Endometrial microvascular endothelial cells (primary cell): ENCODE data around the gene POLD2. TPM values are rescaled to one million over a fixed set of nuclear protein-coding genes. Genes with fewer than 3 reads are reported as not detected.

Experiments used
- in situ Hi-C: cut with HindIII; loops from 2 replicates; pipeline ENCODE4 v1.10.0; 2017; ENCODE audit warnings: low sequenced_read_pairs, low pct_unique_long_range_greater_than_20kb; ENCODE audit errors: inconsistent ontology term
- total RNA-seq: library from RNA; depleted of rRNA; stranded (reverse); fragments of >200 nt; gene quantifications from one replicate; pipeline ENCODE4 v1.2.3, GENCODE V29; 2015; ENCODE audit errors: inconsistent ontology term

POLD2 gene
- total RNA-seq, 1 donor from 2014 or later: 102 TPM

- in situ Hi-C loops: no loop called here
These were observed 16.9 kb downstream of the POLD2 start for GRCh38 chr7:44106311-44107065.

DNA sequence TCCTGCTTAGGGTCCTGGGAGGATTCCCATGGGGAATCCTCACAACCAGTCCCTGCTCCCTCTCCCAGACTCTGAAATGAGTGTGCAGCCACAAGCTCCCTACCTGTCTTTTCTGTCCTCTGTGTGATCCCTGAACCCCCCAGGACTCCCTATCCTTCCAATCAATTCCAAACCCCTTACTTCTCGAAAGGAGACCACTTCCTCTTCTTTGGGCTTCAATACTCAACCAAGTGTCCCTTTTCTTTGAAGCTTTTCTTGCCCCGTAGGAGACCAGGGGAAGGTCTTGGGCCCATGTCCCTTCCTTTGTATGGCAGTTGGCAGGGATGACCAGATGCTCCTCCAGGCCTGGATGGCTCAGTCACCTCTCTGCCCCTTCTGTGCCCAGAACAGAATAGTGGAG lies 17.5 kb downstream of the POLD2 start:
- in situ Hi-C loops: no loop called here

- in situ Hi-C loops: no loop called here
These were observed 18.2 kb downstream of the POLD2 start for GRCh38 chr7:44104860-44105771.

DNA sequence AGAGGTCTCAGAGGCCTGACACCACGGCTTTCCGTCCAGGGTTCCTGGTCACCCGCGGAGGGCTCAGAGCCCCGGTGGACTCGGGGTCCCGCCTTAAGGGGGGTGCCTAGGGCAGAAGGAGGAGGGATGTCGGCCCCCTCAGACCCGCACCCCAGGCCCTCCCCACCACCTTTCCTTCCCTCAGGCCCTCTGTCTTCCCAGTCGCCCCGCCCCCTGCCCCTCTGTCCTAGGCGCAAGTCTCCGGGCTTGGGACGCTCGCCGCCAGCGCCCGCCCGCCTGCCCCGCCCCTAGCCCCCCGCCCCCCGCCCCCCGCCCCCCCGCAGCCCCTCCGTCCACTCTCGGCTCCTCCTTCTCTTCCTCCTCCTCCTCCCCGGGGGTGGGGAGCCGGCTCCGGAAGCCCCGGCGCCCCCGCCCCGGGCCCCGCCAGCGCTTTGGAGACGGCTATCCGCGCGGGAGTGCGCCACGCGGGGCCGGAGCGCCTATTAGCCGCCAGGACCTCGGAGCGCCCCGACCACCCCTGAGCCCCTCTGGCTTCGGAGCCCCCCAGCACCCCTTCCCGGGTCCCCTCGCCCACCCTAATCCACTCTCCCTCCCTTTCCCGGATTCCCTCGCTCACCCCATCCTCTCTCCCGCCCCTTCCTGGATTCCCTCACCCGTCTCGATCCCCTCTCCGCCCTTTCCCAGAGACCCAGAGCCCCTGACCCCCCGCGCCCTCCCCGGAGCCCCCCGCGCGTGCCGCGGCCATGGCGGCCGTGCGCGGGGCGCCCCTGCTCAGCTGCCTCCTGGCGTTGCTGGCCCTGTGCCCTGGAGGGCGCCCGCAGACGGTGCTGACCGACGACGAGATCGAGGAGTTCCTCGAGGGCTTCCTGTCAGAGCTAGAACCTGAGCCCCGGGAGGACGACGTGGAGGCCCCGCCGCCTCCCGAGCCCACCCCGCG lies 19.2 kb downstream of the POLD2 start, which contains the start of gene AEBP1:
TSS of gene AEBP1 (plus strand) at position 423 of the 937 bp plus-strand sequence. CDS start at position 744, 321 bp downstream.
- in situ Hi-C loops: no loop called here

DNA sequence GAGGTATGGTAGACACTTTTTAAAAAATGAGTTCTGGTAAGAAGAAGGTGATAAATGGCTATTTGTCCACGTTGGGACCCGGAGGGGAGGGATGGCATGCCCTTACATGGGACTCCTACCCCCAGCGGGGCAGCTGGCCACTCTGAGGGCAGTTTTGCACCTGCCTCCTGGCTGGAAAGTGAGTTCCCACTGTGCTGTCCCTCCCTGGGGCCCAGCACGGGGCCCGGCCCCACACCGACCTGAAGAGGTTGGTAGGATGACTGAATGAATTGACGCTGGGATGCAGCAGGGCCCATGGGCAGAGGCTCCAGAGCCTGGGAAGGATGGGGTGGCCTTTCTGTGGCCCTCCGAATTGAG lies 19.8 kb downstream of the POLD2 start:
- in situ Hi-C loops: no loop called here

DNA sequence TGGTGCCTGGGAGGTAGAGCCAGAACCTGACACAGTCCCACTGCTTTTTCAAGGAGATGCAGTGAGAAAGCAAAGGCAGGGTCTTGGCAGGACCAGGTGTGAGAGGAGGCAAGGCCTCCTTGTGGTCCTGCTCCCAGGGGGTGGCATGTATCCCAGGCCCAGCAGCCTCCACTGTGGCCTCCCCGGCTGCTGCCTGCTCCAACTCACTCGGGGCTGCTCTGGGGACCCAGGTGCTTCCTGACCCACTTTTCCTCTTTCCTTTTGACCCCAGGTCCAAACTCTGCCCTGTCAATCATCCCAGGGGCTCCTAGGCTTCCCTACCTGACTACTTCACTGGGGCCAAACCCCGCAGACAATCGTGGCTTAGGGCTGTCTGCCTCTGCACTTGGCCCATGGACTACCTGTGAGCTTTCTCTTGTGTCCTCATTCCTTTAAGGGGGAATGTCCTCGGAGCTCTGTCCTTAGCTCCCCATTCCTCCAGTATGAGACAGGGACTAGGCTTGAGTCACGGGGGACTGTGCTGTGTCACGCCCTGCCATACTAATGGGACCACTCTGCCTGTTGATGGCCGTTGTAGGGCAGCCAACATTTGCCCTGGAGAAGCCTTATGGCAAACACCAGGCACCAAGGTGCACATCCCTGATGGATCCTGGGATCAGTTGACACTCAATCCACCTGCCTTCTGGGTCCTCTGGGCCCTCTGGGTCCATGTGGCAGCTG lies 20.3 kb downstream of the POLD2 start:
- in situ Hi-C loops: no loop called here

GRCh38 chr7:44101966-44102845 lies 21.1 kb downstream of the POLD2 start:
- in situ Hi-C loops: no loop called here

- in situ Hi-C loops: no loop called here
These were observed 21.9 kb downstream of the POLD2 start for GRCh38 chr7:44101303-44101965.

GRCh38 chr7:44100458-44101302 lies 22.7 kb downstream of the POLD2 start:
- in situ Hi-C loops: no loop called here

GRCh38 chr7:44099669-44100068 lies 23.7 kb downstream of the POLD2 start:
- in situ Hi-C loops: no loop called here

DNA sequence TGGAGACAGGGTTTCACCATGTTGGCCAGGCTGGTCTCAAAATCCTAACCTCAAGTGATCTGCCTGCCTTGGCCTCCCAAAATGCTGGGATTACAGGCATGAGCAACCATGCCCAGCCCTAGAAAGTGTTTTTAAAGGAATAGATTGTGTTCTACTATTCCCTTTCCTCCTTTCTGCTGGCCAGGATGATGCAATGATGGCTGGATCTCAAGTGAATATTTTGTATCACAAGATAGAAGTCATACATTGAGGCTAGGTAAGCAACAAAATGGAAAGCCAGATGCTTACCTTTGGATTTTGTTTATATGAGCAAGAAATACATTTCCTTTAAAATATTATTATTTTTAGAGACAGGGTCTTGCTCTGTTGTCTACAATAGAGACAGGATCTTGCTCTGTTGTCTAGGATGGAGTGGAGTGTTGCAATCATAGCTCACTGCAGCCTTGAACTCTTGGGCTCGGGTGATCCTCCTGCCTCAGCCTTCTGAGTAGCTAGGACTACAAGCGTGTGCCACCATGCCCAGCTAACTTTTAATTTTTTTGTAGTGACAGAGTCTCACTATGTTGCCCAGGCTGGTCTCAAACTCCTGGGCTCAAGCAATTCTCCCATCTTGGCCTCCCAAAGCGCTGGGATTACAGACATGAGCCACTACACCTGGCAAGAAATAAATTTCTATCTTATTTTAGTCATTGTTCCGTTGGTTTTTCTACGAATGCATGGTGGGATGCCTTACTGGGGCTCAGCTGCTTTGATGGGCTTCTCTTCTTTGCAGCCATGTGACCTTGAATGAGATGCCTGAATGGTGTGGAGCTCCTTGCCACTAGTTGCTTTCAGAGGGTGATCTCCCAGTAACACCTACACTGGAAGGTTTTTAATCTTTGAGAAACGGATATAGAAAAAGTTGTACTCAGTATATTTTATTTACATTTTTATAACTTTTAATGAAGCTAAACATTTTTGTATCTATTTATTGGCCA lies 25.0 kb downstream of the POLD2 start:
- in situ Hi-C loops: no loop called here

GRCh38 chr7:44097064-44097932 lies 26.1 kb downstream of the POLD2 start:
- in situ Hi-C loops: no loop called here

DNA sequence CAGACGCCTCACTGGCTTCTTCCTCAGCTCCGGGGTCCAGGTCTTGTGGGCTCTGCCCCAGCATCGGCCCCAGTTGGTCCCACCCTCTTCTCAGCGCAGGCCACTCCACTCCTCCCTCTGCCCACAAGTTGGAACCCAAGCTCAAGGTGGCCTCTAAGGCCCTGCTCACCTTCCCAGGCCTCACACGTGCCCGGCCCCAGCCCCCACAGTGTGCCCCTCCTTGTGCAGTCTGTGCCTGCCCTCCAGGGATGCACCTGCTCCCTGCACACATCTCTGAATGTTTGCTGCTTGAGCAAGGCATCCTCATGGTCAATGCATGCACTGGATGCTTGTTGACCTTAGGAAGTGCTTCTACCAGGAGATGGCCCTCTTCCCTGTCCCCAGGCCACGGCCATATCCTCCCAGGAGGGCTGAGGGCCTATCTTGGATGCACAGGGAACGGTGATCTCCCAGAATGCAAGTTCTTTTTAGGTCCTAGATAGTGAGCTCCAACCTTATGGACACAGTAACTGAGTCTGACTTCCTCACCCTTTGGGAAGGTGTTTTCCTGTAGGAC lies 26.9 kb downstream of the POLD2 start:
- in situ Hi-C loops: no loop called here

DNA sequence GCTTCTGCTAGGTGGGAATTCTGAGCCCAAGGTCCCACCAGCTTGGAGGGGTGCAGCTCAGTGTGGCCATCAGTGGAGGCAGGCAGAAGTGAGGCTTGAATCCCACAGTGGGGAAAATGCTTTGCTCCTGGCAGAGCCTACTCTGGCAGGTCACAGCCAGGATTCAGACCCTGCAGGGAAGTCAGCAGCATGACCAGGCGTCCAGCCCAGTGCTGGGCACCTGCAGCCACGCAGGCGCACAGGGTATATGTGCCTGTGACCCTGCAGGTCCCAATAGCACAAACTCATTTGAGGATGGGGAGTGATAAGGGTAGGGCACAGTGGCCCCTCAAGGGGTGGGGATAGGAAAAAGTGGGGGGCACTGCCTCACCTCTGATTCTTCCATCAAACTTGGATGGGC lies 27.6 kb downstream of the POLD2 start:
- in situ Hi-C loops: no loop called here
